Bronchus fibroblast of lung (primary cell): Measurements from ENCODE around the gene HELLS. TPM values are rescaled to one million over a fixed set of nuclear protein-coding genes. Genes with fewer than 3 reads are reported as not detected.

Experiments used
- total RNA-seq: library from RNA; depleted of rRNA; stranded (reverse); fragments of >200 nt; gene quantifications from 2 replicates; pipeline ENCODE4 v1.2.3, GENCODE V29; 2015

Gene HELLS
- total RNA-seq, result 15.9 and 28.6 TPM in 2 replicates

DNA sequence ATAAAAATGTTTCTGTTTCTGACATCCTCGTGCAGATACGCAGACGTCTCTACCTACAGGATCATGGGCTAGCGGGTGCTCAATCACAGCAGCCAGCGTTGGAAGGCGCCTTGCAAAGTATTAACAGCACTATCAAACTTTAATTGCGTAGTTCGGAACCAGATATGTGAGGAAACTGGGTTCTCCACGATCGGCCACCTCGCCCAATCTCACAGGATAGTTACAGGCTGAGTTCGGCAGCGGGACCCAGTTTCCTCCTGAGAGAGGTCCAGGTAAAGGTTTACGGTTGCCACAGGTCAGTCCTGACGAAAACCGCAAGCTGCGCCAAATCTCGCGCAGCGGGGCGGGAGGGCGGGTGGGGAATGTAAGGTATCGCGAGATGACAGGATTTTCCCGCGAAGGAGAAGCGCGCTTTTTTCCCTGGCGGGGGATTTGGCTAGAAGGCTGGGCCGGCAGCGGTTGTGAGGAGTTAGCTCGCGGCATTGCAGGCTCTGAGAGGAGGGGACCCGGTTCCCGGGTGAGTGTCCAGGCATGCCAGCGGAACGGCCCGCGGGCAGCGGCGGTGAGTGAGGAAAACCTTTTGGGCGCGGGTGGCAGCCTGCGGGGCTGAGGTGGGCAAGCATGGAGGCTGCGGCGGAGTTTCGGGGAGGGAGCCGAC is at the start of gene HELLS:
Gene HELLS (plus strand): TSS at position 398 of the 658 bp plus-strand sequence. CDS start 134 bp downstream, at position 532.

Other genes with a start within 250 kb of the HELLS start
- 14.9 and 18.7 TPM in 2 replicates for gene NOC3L, start 182.8 kb upstream of the HELLS start, total RNA-seq
- gene TBC1D12, start 143.2 kb upstream of the HELLS start, total RNA-seq, result 3.3 and 4.0 TPM in 2 replicates
- gene CYP2C18, start 137.9 kb downstream of the HELLS start, total RNA-seq, result not detected in 2 replicates
- gene CYP2C19, start 216.9 kb downstream of the HELLS start, total RNA-seq, result not detected in 2 replicates